Neuronal stem cell (in vitro differentiated cells): Measurements from ENCODE around the gene EYS.

ENCODE experiments used
- DNase-seq: peaks from one replicate; pipeline ENCODE4 v3.0.0-alpha.2; 2013; ENCODE audit warnings: low spot score
- H2AFZ ChIP-seq: one replicate; pipeline ENCODE4 v1.6.1; 2013; ENCODE audit warnings: mild to moderate bottlenecking, low read length, inconsistent platforms
- H2AK5ac ChIP-seq: 2 replicates; pipeline ENCODE4 v1.6.1; 2013; ENCODE audit warnings: low read depth, mild to moderate bottlenecking, inconsistent platforms, low read length, moderate library complexity, mixed read lengths
- H2BK120ac ChIP-seq: 2 replicates; pipeline ENCODE4 v1.6.1; 2013; ENCODE audit warnings: low read depth, mild to moderate bottlenecking, inconsistent platforms, low read length, moderate library complexity, mixed read lengths
- H2BK12ac ChIP-seq: one replicate; pipeline ENCODE4 v1.6.1; 2013; ENCODE audit warnings: low read length, inconsistent platforms
- H2BK15ac ChIP-seq: 2 replicates; pipeline ENCODE4 v1.6.1; 2013; ENCODE audit warnings: mild to moderate bottlenecking, low read length, inconsistent platforms, mixed read lengths
- H2BK5ac ChIP-seq: one replicate; pipeline ENCODE4 v1.6.1; 2013; ENCODE audit warnings: inconsistent platforms, mild to moderate bottlenecking, low read length, moderate library complexity
- H3K14ac ChIP-seq: one replicate; pipeline ENCODE4 v1.6.1; 2013; ENCODE audit warnings: low read length, inconsistent platforms
- H3K18ac ChIP-seq: 2 replicates; pipeline ENCODE4 v1.6.1; 2013; ENCODE audit warnings: low read length, inconsistent platforms
- H3K23ac ChIP-seq: 2 replicates; pipeline ENCODE4 v1.6.1; 2013; ENCODE audit warnings: low read depth, mild to moderate bottlenecking, mixed read lengths, low read length, inconsistent platforms; ENCODE audit not compliant: poor library complexity
- H3K27ac ChIP-seq: replicated peaks from 3 replicates; pipeline ENCODE4 v1.5.1; 2013; ENCODE audit warnings: low read length, inconsistent platforms
- H3K27me3 ChIP-seq, 3 experiments: 2 replicates each; pipeline ENCODE4 v1.6.1; 2013; ENCODE audit warnings: low read length in 3 of 3, mild to moderate bottlenecking in 2 of 3, inconsistent platforms in 1 of 3, low read depth in 1 of 3, mixed read lengths in 1 of 3, moderate library complexity in 1 of 3; ENCODE audit not compliant: control insufficient read depth in 3 of 3, insufficient read depth in 3 of 3
- H3K36me3 ChIP-seq, 2 donors: replicated peaks in 1 of 2; 2 replicates each; pipeline ENCODE4 v1.6.1; 2013; ENCODE audit warnings: low read length in 2 of 2; ENCODE audit not compliant: control insufficient read depth in 2 of 2, insufficient read depth in 2 of 2
- H3K4ac ChIP-seq: 2 replicates; pipeline ENCODE4 v1.6.1; 2013; ENCODE audit warnings: inconsistent platforms, mild to moderate bottlenecking, low read length, moderate library complexity
- H3K4me1 ChIP-seq, 2 donors: 1 replicate in 1 of 2; 2 replicates in 1 of 2; pipeline ENCODE4 v1.6.1; 2013; ENCODE audit warnings: low read length in 2 of 2, low read depth in 1 of 2; ENCODE audit not compliant: control insufficient read depth in 2 of 2, insufficient read depth in 1 of 2
- H3K4me2 ChIP-seq: one replicate; pipeline ENCODE4 v1.6.1; 2013; ENCODE audit warnings: mild to moderate bottlenecking, low read length, inconsistent platforms; ENCODE audit not compliant: insufficient read depth, poor library complexity, severe bottlenecking
- H3K4me3 ChIP-seq, 2 donors: 2 replicates each; pipeline ENCODE4 v1.5.1; 2013; ENCODE audit warnings: low read length in 2 of 2, mild to moderate bottlenecking in 2 of 2, inconsistent platforms in 1 of 2, moderate library complexity in 1 of 2
- H3K79me1 ChIP-seq: one replicate; pipeline ENCODE4 v1.6.1; 2013; ENCODE audit warnings: low read depth, mild to moderate bottlenecking, inconsistent platforms, low read length, moderate library complexity
- H3K9ac ChIP-seq: one replicate; pipeline ENCODE4 v1.6.1; 2013; ENCODE audit warnings: mild to moderate bottlenecking, low read depth, low read length, inconsistent platforms; ENCODE audit not compliant: poor library complexity
- H3K9me3 ChIP-seq, 2 donors: replicated peaks in 1 of 2; 2 replicates each; pipeline versions ENCODE3 to v1.6.1; 2013; ENCODE audit warnings: low read length in 2 of 2, mild to moderate bottlenecking in 2 of 2, inconsistent platforms in 1 of 2, low read depth in 1 of 2, mixed read lengths in 1 of 2, moderate library complexity in 1 of 2; ENCODE audit not compliant: control insufficient read depth in 2 of 2, insufficient read depth in 1 of 2
- H4K8ac ChIP-seq: one replicate; pipeline ENCODE4 v1.6.1; 2013; ENCODE audit warnings: low read depth, mild to moderate bottlenecking, inconsistent platforms, low read length, moderate library complexity
- H4K91ac ChIP-seq: one replicate; pipeline ENCODE4 v1.6.1; 2013; ENCODE audit warnings: low read length, low read depth, mild to moderate bottlenecking, inconsistent platforms; ENCODE audit not compliant: poor library complexity
- WGBS, 2 donors: extraction: QIAGEN DNeasy Blood & Tissue Kit; methylation state at CpG; one replicate each; pipeline ENCODE4 v1.1.7; 2013; ENCODE audit warnings: missing lambda C conversion rate in 2 of 2, mixed read lengths in 1 of 2; ENCODE audit not compliant: insufficient read length in 2 of 2, insufficient replicate concordance in 1 of 2; ENCODE audit errors: extremely low coverage in 2 of 2; 5-methylcytosine and 5-hydroxymethylcytosine counted together

EYS gene

GRCh38 chr6:64665137-64665536, 1041.9 kb downstream of the EYS start:
- no peak overlapping the region for H3K27ac ChIP-seq
- no peak overlapping the region for H4K8ac ChIP-seq
- H3K4ac ChIP-seq = no peak overlapping the region
- H3K4me2 ChIP-seq = no peak overlapping the region
- no peak overlapping the region for H4K91ac ChIP-seq
- H3K9ac ChIP-seq = no peak overlapping the region
- no peaks in the 10 kb centered on the region for H3K9me3 ChIP-seq
- no peak overlapping the region for H2AK5ac ChIP-seq
- H3K36me3 ChIP-seq = no peaks in the 10 kb centered on the region
- no CpG with 5 or more reads among the region's 1 CpG for WGBS, 2 donors
- no peak overlapping the region for H3K18ac ChIP-seq
- no peak overlapping the region for H2BK5ac ChIP-seq
- H3K27me3 ChIP-seq = no peaks in the 10 kb centered on the region
- H3K79me1 ChIP-seq = no peaks in the 10 kb centered on the region
- no peak overlapping the region for H2BK12ac ChIP-seq
- H2BK15ac ChIP-seq = no peak overlapping the region
- H3K14ac ChIP-seq = no peak overlapping the region
- H3K23ac ChIP-seq = no peak overlapping the region
- no peak overlapping the region for H2AFZ ChIP-seq
- H3K4me1 ChIP-seq = no peaks in the 10 kb centered on the region
- no peak overlapping the region for H3K4me3 ChIP-seq
- no peak for DNase-seq
- H2BK120ac ChIP-seq = no peak overlapping the region

GRCh38 chr6:64664480-64664879, 1042.5 kb downstream of the EYS start:
- Histone ChIP-seq H2AFZ (no peak overlapping the region), H2BK120ac (no peak overlapping the region), H4K91ac (no peak overlapping the region), H3K36me3 (no peaks in the 10 kb centered on the region), H3K27ac (no peak overlapping the region), H4K8ac (no peak overlapping the region), H3K4me2 (no peak overlapping the region), H3K23ac (no peak overlapping the region), H3K4ac (no peak overlapping the region), H3K27me3 (no peaks in the 10 kb centered on the region), H3K9me3 (no peaks in the 10 kb centered on the region), H3K9ac (no peak overlapping the region), H3K18ac (no peak overlapping the region), H2BK15ac (no peak overlapping the region), H2BK12ac (no peak overlapping the region), H3K79me1 (no peaks in the 10 kb centered on the region), H3K4me3 (no peak overlapping the region), H3K4me1 (no peaks in the 10 kb centered on the region), H3K14ac (no peak overlapping the region), H2AK5ac (no peak overlapping the region), H2BK5ac (no peak overlapping the region)
- DNase-seq = no peak
- WGBS, 2 donors = no CpG with 5 or more reads among the region's 2 CpGs

- Histone ChIP-seq H3K27ac (no peak overlapping the region), H3K9me3 (no peaks in the 10 kb centered on the region), H3K36me3 (no peaks in the 10 kb centered on the region), H3K79me1 (no peaks in the 10 kb centered on the region), H4K8ac (no peak overlapping the region), H2AFZ (no peak overlapping the region), H2AK5ac (no peak overlapping the region), H3K18ac (no peak overlapping the region), H2BK15ac (no peak overlapping the region), H2BK12ac (no peak overlapping the region), H3K23ac (no peak overlapping the region), H3K27me3 (no peaks in the 10 kb centered on the region), H2BK5ac (no peak overlapping the region), H3K4me1 (no peaks in the 10 kb centered on the region), H3K4me3 (no peak overlapping the region), H4K91ac (no peak overlapping the region), H3K9ac (no peak overlapping the region), H3K14ac (no peak overlapping the region), H3K4me2 (no peak overlapping the region), H3K4ac (no peak overlapping the region), H2BK120ac (no peak overlapping the region)
- WGBS, 2 donors = no CpG with 5 or more reads among the region's 1 CpG
- DNase-seq = no peak
Observed at GRCh38 chr6:64644024-64644423, 1063.0 kb downstream of the EYS start.

- H3K27ac ChIP-seq = no peak overlapping the region
- H3K27me3 ChIP-seq = no peaks in the 10 kb centered on the region
- DNase-seq = no peak
- H2AK5ac ChIP-seq = no peak overlapping the region
- H3K14ac ChIP-seq = no peak overlapping the region
- H3K36me3 ChIP-seq = no peaks in the 10 kb centered on the region
- no peak overlapping the region for H2BK15ac ChIP-seq
- no peak overlapping the region for H2BK5ac ChIP-seq
- no peak overlapping the region for H3K4ac ChIP-seq
- no peak overlapping the region for H4K8ac ChIP-seq
- H4K91ac ChIP-seq = no peak overlapping the region
- no peak overlapping the region for H3K18ac ChIP-seq
- H3K9ac ChIP-seq = no peak overlapping the region
- no peak overlapping the region for H2AFZ ChIP-seq
- H2BK12ac ChIP-seq = no peak overlapping the region
- H3K4me3 ChIP-seq = no peak overlapping the region
- H3K79me1 ChIP-seq = no peaks in the 10 kb centered on the region
- H3K23ac ChIP-seq = no peak overlapping the region
- no peak overlapping the region for H2BK120ac ChIP-seq
- H3K9me3 ChIP-seq = no peaks in the 10 kb centered on the region
- no peak overlapping the region for H3K4me2 ChIP-seq
- H3K4me1 ChIP-seq = no peaks in the 10 kb centered on the region
- no CpG with 5 or more reads among the region's 2 CpGs for WGBS, 2 donors
Observed at GRCh38 chr6:64630901-64631300, 1076.1 kb downstream of the EYS start.
